ENCODE data around the gene FBN3. TPM values are rescaled to one million over a fixed set of nuclear protein-coding genes. Genes with fewer than 3 reads are reported as not detected.

Gene FBN3
- total RNA-seq = not detected in 2 replicates

GRCh38 chr19:8149261-8150094, at the start of gene FBN3:
Gene FBN3, minus strand, starts transcription at chr19:8149592. Its CDS starts 2,112 bp downstream, at chr19:8147480.
- H3K4me3 Mint-ChIP-seq = peak within 1 kb of the TSS; percentile 64
- H3K27ac Mint-ChIP-seq = no peak within 1 kb of the TSS
- CTCF ChIA-PET = interaction anchor here (1.0 kb wide), 1 partner anchor 9 kb away, joined by 3 read pairs; no protein-coding TSS in a partner anchor
- TF ChIP-seq, protein P1, sequence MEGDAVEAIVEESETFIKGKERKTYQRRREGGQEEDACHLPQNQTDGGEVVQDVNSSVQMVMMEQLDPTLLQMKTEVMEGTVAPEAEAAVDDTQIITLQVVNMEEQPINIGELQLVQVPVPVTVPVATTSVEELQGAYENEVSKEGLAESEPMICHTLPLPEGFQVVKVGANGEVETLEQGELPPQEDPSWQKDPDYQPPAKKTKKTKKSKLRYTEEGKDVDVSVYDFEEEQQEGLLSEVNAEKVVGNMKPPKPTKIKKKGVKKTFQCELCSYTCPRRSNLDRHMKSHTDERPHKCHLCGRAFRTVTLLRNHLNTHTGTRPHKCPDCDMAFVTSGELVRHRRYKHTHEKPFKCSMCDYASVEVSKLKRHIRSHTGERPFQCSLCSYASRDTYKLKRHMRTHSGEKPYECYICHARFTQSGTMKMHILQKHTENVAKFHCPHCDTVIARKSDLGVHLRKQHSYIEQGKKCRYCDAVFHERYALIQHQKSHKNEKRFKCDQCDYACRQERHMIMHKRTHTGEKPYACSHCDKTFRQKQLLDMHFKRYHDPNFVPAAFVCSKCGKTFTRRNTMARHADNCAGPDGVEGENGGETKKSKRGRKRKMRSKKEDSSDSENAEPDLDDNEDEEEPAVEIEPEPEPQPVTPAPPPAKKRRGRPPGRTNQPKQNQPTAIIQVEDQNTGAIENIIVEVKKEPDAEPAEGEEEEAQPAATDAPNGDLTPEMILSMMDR (IDR thresholded peaks at IDR 0.05) = no peak
- no peaks in the 10 kb centered on the region for H3K9me3 Mint-ChIP-seq
- H3K27me3 Mint-ChIP-seq = peaks cover 40% of the 10 kb centered on the region
- intact Hi-C loops (cut with micrococcal nuclease) = no loop called here
- ATAC-seq (ENCODE audit: low read depth) (no peak), DNase-seq (no peak)
- POLR2A ChIA-PET = interaction anchor here (0.6 kb wide), 1 partner anchor 206 kb away, joined by 3 read pairs; no protein-coding TSS in a partner anchor
- peaks cover 14% of the 10 kb centered on the region for H3K4me1 Mint-ChIP-seq
- no peaks in the 10 kb centered on the region for H3K36me3 Mint-ChIP-seq (ENCODE audit: low read depth)

DNA sequence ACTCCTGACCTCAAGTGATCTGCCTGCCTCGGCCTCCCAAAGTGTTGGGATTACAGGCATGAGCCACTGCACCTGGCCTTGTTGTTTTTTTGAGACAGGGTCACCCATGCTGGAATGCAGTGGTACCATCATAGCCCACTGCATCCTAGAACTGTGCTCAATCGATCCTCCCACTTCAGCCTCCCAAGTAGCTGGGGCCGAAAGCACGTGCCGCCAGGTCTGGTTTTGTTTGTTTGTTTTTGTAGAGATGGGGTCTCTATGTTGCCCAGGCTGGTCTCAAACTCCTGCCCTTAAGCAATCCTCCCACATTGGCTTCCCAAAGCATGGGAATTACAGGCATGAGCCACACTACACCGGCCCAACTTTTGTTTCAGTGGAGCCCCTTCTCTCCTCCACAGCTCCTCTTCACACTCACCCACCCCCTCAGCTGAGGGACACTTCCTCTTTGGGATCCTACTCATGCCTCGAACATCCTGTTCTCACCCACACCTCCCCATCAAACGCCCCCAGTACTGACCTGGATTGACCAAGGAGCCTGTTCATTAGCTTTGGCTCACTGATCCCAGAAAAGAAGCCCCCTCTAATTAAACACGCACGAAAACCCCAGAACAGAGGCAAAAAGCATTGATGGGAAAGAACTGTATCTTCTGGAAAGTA, 47.0 kb upstream of the FBN3 start:
- TF ChIP-seq, protein P1 (IDR thresholded peaks at IDR 0.05) = no peak
- CTCF ChIA-PET = interaction anchor here (1.1 to 1.5 kb wide), 2 partner anchors 14 to 35 kb away, joined by 3 read pairs; no protein-coding TSS in a partner anchor
- Mint-ChIP-seq H3K27me3 (no peaks in the 10 kb centered on the region), H3K27ac (peak overlapping the region; percentile 97), H3K4me3 (peak overlapping the region; percentile 66), H3K9me3 (peaks cover 4% of the 10 kb centered on the region), H3K36me3 (ENCODE audit: low read depth) (no peaks in the 10 kb centered on the region), H3K4me1 (peaks cover 60% of the 10 kb centered on the region)
- ATAC-seq (ENCODE audit: low read depth) (no peak), DNase-seq (peak; percentile 34)
- intact Hi-C loops (cut with micrococcal nuclease) = no loop called here
- POLR2A ChIA-PET = interaction anchor here (0.6 to 8.5 kb wide), 10 partner anchors 12 to 191 kb away, joined by 3 to 205 read pairs (median 8); partner anchors contain the start of genes CERS4, ELAVL1, NDUFA7 and RPS28

DNA sequence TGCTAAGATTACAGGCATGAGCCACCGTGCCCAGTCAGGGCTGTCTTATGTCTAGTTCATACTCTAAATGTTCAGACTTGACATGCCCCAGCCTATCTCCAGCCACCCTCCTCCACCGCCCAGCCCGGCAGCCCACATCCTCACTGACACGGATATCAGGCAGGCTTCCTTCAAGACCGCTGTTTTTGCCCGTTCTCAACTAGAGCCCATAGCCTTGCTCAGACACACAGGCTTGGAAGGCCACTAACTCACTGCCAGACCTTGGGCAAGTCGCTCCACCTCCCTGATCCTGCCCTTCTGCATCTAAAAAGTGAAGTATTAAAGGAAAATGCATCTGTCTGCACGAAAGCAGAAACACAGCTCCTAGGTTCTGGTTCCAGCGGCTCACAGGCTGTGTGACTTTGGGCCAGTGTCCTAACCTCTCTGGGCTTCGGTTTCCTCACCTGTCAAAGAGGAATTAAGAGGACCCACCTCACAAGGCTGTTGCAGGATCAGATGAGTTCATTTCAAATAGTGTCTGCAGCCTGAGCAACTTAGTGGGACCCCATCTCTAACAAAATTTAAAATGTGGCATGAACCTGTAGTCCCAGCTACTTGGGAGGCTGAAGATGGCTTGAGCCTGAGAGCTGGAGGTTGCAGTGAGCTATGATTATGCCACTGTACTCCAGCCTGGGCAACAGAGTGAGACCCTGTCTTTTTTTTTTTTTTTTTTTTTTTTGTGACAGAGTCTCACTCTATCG, 45.3 kb upstream of the FBN3 start:
- intact Hi-C loops (cut with micrococcal nuclease) = loop anchor here (1.0 to 2.0 kb wide), 4 partner anchors 15 to 58 kb away; partner anchors contain the start of gene CERS4
- H3K4me1 Mint-ChIP-seq = peaks cover 65% of the 10 kb centered on the region
- peak; percentile 44 for DNase-seq
- peak; percentile 18 for ATAC-seq (ENCODE audit: low read depth)
- ChIA-PET CTCF (interaction anchor here (1.2 to 1.5 kb wide), 4 partner anchors 12 to 36 kb away, joined by 3 to 6 read pairs (median 4); no protein-coding TSS in a partner anchor), POLR2A (interaction anchor here (0.6 to 8.5 kb wide), 23 partner anchors 8 to 495 kb away, joined by 3 to 205 read pairs (median 5); partner anchors contain the start of genes CERS4, NDUFA7, RPS28 and TIMM44)
- H3K4me3 Mint-ChIP-seq = peak overlapping the region; percentile 80
- no peaks in the 10 kb centered on the region for H3K36me3 Mint-ChIP-seq (ENCODE audit: low read depth)
- peaks cover 4% of the 10 kb centered on the region for H3K9me3 Mint-ChIP-seq
- H3K27ac Mint-ChIP-seq = peak overlapping the region; percentile 97
- TF ChIP-seq, protein P1 (IDR thresholded peaks at IDR 0.05) = no peak
- H3K27me3 Mint-ChIP-seq = no peaks in the 10 kb centered on the region

DNA sequence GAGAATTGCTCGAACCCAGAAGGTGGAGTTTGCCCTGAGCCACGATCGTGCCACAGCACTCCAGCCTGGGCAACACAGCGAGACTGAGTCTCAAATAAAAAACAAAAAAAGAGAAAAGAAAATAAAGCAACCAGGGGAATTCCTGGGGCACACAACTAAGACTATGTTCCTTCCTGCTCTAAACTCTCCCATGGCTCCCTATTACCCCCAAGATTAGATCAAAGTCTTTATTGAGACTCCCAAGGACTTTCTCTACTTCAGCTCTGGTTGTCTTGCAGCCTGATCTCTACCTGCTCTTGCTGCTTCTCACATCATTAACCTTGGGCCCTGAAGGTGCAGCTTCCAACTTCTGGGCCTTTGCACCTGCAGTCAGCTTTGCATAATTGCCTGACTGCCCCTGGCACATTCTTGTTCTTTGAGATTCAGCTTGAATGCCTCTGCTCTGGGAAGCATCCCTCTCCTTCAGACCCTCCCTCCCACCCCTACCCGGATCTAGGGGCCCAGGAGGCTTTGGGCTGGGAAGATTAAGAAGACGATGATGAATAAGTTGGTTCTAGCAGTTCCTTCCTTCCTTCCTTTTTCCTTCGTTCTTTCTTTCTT, 42.9 kb upstream of the FBN3 start:
- POLR2A ChIA-PET = interaction anchor here (0.6 to 8.5 kb wide), 8 partner anchors 12 to 1380 kb away, joined by 3 to 205 read pairs (median 8); partner anchors contain the start of genes CERS4 and TIMM44
- DNase-seq (no peak), ATAC-seq (ENCODE audit: low read depth) (no peak)
- CTCF ChIA-PET = interaction anchor here (1.0 to 2.3 kb wide), 2 partner anchors 17 to 34 kb away, joined by 5 to 12 read pairs; partner anchors contain the start of gene CERS4
- intact Hi-C loops (cut with micrococcal nuclease) = no loop called here
- TF ChIP-seq, protein P1 (IDR thresholded peaks at IDR 0.05) = no peak
- Mint-ChIP-seq H3K27ac (peak overlapping the region; percentile 97), H3K36me3 (ENCODE audit: low read depth) (no peaks in the 10 kb centered on the region), H3K4me3 (peak overlapping the region; percentile 73), H3K4me1 (peaks cover 69% of the 10 kb centered on the region), H3K27me3 (no peaks in the 10 kb centered on the region), H3K9me3 (peaks cover 4% of the 10 kb centered on the region)

All from activated B cell treated with CpG ODN at 0.5 μM for 24 hours (primary cell).